Measurements from ENCODE around the gene CD300A. TPM values are rescaled to one million over a fixed set of nuclear protein-coding genes. Genes with fewer than 3 reads are reported as not detected.

CD300A gene
- total RNA-seq, 1 donor from 2014 or later = 49.6 TPM

Other genes starting within 250 kb of the CD300A start
- 0.34 and 0.69 TPM in 2 replicates for gene DNAI2, start 192.4 kb upstream of the CD300A start, total RNA-seq
- gene KIF19, start 140.4 kb upstream of the CD300A start, total RNA-seq = 0.22 and 0.27 TPM in 2 replicates
- not detected in 2 replicates for gene BTBD17, start 104.8 kb upstream of the CD300A start, total RNA-seq
- not detected in 2 replicates for gene GPR142, start 99.1 kb upstream of the CD300A start, total RNA-seq
- gene GPRC5C, start 34.5 kb upstream of the CD300A start, total RNA-seq = 0.20 and 0.37 TPM in 2 replicates
- not detected in 2 replicates for gene CD300LB, start 64.8 kb downstream of the CD300A start, total RNA-seq
- gene CD300C, start 79.5 kb downstream of the CD300A start, total RNA-seq = 0.80 and 1.3 TPM in 2 replicates
- gene CD300H, start 100.9 kb downstream of the CD300A start, total RNA-seq = not detected in 2 replicates
- gene CD300LD, start 125.6 kb downstream of the CD300A start, total RNA-seq = not detected in 2 replicates
- gene CD300E, start 157.1 kb downstream of the CD300A start, total RNA-seq = not detected in 2 replicates
- not detected in 2 replicates for gene CD300LF, start 246.3 kb downstream of the CD300A start, total RNA-seq

All from T-helper 1 cell treated with Interleukin-12 subunit alpha and Interleukin-12 subunit beta and Interleukin-4 antibody, amounts not matched to agents 30 ng/mL and 1 ng/mL, for 36 hours (primary cell).